K562 (cell line): Measurements from ENCODE around the gene UNC119. TPM values are rescaled to one million over a fixed set of nuclear protein-coding genes. Genes with fewer than 3 reads are reported as not detected.
A peak's percentile ranks its signal among the peaks of the same experiment; 100 is the strongest.

Experiments
- ASH1L ChIP-seq: fragments of 450-650 bp; IDR thresholded peaks from 2 replicates; pipeline ENCODE4 v1.6.1; 2018; ENCODE audit warnings: borderline replicate concordance, mild to moderate bottlenecking, low read depth; ENCODE audit not compliant: partially characterized antibody
- CBFA2T3 ChIP-seq: fragments of 450-650 bp; IDR thresholded peaks from 2 replicates; pipeline ENCODE4 v1.6.1; 2017
- EP300 ChIP-seq: IDR thresholded peaks from 2 replicates; pipeline ENCODE4 v1.6.1; 2012; ENCODE audit warnings: low read length, improper control_type of control experiment
- KLF10 ChIP-seq: fragments of 250-450 bp; sonication (Bioruptor Pico); IDR thresholded peaks from 2 replicates; pipeline ENCODE4 v1.6.1; 2021; ENCODE audit warnings: matching md5 sums
- MAFF ChIP-seq: IDR thresholded peaks from 2 replicates; pipeline ENCODE4 v1.6.1; 2012; ENCODE audit warnings: low read length, improper control_type of control experiment
- MTA2 ChIP-seq: fragments of 450-650 bp; IDR thresholded peaks from 2 replicates; pipeline ENCODE4 v1.6.1; 2016; ENCODE audit warnings: low read depth
- NFE2 ChIP-seq: IDR thresholded peaks from 2 replicates; pipeline ENCODE4 v1.6.1; 2014; ENCODE audit warnings: antibody characterized with exemption, low read depth
- SMARCE1 ChIP-seq: fragments of 450-650 bp; IDR thresholded peaks from 2 replicates; pipeline ENCODE4 v1.7.1; 2016; ENCODE audit warnings: mild to moderate bottlenecking
- SREBF2 ChIP-seq: sonication (generic); formaldehyde crosslinking; IDR thresholded peaks from 2 replicates; pipeline ENCODE4 v1.4.0; 2020; ENCODE audit warnings: mild to moderate bottlenecking, missing genetic modification reagents
- SRSF3 ChIP-seq: fragments of 200-400 bp; formaldehyde crosslinking; IDR thresholded peaks from 2 replicates; pipeline ENCODE4 v1.6.1; 2016; ENCODE audit warnings: mild to moderate bottlenecking, low read length, moderate library complexity; ENCODE audit not compliant: insufficient read depth
- ZEB2 ChIP-seq: fragments of 450-650 bp; IDR thresholded peaks from 2 replicates; pipeline ENCODE4 v1.6.1; 2016
- ZNF146 ChIP-seq: IDR thresholded peaks from one replicate; pipeline ENCODE4 v1.6.1; 2018; ENCODE audit warnings: missing compliant biosample characterization; ENCODE audit not compliant: unreplicated experiment
- ZNF316 ChIP-seq: fragments of 450-650 bp; IDR thresholded peaks from 2 replicates; pipeline ENCODE4 v1.6.1; 2016
- polyA plus RNA-seq, 8 experiments: library from polyadenylated mRNA; depleted of rRNA in 4 of 8; stranded (reverse) in 5 of 8; unstranded in 3 of 8; fragments of >200 nt; fragmentation: Nextera tagmentation in 2 of 8; fragmentation: Illumina TruSeq in 1 of 8; extraction: Ambion mirVana in 2 of 8; extraction: Trizol in 1 of 8; gene quantifications; 2 replicates each; pipeline versions ENCODE4 v1.2.1 to v1.2.3, GENCODE V29; 2011 to 2014; ENCODE audit warnings: inconsistent platforms in 1 of 8, missing spikeins in 1 of 8
- total RNA-seq, 7 experiments: library from RNA; depleted of rRNA in 6 of 7; stranded (reverse); fragments of >200 nt in 6 of 7; fragmentation: Illumina TruSeq in 2 of 7; extraction: Trizol in 2 of 7; gene quantifications; 2 replicates each; pipeline versions ENCODE4 v1.2.1 to v1.2.3, GENCODE V29; 2011 to 2021; ENCODE audit warnings: low replicate concordance in 1 of 7
- TF ChIP-seq, protein P1 (sequence below): fragments of 250-450 bp; sonication (Bioruptor Pico); IDR thresholded peaks from 2 replicates; pipeline ENCODE4 v1.9.0; 2021; ENCODE audit warnings: mild to moderate bottlenecking, inconsistent platforms
- TF ChIP-seq, protein P2 (sequence below): sonication (generic); formaldehyde crosslinking; IDR thresholded peaks from 2 replicates; pipeline ENCODE4 v1.8.0; 2022; ENCODE audit warnings: mild to moderate bottlenecking, missing genetic modification reagents
- TF ChIP-seq, protein P3 (sequence below), 2 experiments: fragments of 450-650 bp in 1 of 2; sonication (generic) in 1 of 2; formaldehyde crosslinking; conservative IDR thresholded peaks; 2 replicates each; pipeline versions ENCODE4 v1.4.0 to v1.8.1; 2020 to 2022; ENCODE audit warnings: mild to moderate bottlenecking in 1 of 2, missing genetic modification reagents in 1 of 2
- TF ChIP-seq, protein P4 (sequence below): sonication (generic); formaldehyde crosslinking; IDR thresholded peaks from 2 replicates; pipeline ENCODE4 v1.8.1; 2023; ENCODE audit warnings: mild to moderate bottlenecking, missing genetic modification reagents
- TF ChIP-seq, protein P5 (sequence below), 2 experiments: IDR thresholded peaks; 2 replicates each; pipeline ENCODE4 v1.6.1; 2012; ENCODE audit warnings: improper control_type of control experiment in 2 of 2, low read depth in 2 of 2, low read length in 2 of 2, borderline replicate concordance in 1 of 2

UNC119 gene
- total and polyA plus RNA-seq, 9 of the 15 experiments (the other 6 are each of a cell fraction or from before 2014, with no cell fraction given): 0.37 to 47.7 (median 16.3) TPM

DNA sequence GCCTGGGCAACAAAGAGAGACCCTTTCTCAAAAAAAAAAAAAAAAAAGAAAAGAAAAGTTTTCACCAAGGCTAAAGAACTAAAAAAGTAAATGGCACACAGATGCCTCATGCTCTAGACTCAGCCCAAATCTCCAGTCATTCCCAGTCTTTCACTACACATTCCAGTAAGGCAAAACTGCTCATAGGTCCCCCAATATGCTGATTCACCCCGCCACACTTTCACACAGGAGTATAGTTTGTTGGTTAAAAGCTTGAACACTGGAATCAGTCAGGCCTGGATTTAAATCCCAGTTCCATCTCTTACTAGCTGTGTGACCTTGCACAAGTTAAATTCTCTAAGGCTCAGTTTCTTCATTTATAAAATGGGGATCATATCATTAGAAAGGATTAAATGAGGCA lies 17.0 kb upstream of the UNC119 start (continued):
- TF ChIP-seq, protein P1, sequence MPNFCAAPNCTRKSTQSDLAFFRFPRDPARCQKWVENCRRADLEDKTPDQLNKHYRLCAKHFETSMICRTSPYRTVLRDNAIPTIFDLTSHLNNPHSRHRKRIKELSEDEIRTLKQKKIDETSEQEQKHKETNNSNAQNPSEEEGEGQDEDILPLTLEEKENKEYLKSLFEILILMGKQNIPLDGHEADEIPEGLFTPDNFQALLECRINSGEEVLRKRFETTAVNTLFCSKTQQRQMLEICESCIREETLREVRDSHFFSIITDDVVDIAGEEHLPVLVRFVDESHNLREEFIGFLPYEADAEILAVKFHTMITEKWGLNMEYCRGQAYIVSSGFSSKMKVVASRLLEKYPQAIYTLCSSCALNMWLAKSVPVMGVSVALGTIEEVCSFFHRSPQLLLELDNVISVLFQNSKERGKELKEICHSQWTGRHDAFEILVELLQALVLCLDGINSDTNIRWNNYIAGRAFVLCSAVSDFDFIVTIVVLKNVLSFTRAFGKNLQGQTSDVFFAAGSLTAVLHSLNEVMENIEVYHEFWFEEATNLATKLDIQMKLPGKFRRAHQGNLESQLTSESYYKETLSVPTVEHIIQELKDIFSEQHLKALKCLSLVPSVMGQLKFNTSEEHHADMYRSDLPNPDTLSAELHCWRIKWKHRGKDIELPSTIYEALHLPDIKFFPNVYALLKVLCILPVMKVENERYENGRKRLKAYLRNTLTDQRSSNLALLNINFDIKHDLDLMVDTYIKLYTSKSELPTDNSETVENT (CRISPR knock-in tag): no peak
- no peak for TF ChIP-seq EP300
- TF ChIP-seq KLF10 (CRISPR knock-in tag): no peak
- TF ChIP-seq, protein P2, sequence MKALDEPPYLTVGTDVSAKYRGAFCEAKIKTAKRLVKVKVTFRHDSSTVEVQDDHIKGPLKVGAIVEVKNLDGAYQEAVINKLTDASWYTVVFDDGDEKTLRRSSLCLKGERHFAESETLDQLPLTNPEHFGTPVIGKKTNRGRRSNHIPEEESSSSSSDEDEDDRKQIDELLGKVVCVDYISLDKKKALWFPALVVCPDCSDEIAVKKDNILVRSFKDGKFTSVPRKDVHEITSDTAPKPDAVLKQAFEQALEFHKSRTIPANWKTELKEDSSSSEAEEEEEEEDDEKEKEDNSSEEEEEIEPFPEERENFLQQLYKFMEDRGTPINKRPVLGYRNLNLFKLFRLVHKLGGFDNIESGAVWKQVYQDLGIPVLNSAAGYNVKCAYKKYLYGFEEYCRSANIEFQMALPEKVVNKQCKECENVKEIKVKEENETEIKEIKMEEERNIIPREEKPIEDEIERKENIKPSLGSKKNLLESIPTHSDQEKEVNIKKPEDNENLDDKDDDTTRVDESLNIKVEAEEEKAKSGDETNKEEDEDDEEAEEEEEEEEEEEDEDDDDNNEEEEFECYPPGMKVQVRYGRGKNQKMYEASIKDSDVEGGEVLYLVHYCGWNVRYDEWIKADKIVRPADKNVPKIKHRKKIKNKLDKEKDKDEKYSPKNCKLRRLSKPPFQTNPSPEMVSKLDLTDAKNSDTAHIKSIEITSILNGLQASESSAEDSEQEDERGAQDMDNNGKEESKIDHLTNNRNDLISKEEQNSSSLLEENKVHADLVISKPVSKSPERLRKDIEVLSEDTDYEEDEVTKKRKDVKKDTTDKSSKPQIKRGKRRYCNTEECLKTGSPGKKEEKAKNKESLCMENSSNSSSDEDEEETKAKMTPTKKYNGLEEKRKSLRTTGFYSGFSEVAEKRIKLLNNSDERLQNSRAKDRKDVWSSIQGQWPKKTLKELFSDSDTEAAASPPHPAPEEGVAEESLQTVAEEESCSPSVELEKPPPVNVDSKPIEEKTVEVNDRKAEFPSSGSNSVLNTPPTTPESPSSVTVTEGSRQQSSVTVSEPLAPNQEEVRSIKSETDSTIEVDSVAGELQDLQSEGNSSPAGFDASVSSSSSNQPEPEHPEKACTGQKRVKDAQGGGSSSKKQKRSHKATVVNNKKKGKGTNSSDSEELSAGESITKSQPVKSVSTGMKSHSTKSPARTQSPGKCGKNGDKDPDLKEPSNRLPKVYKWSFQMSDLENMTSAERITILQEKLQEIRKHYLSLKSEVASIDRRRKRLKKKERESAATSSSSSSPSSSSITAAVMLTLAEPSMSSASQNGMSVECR (CRISPR knock-in tag): no peak
- TF ChIP-seq NFE2: peak; percentile 88
- TF ChIP-seq MAFF: peak; percentile 48
- TF ChIP-seq ZNF146 (CRISPR knock-in tag): no peak
- 0 out of 2 replicates have a peak, but pooled peaks have one; percentile 33 for TF ChIP-seq SMARCE1
- no peak for TF ChIP-seq SREBF2 (CRISPR knock-in tag)
- no peak for TF ChIP-seq CBFA2T3
- TF ChIP-seq, protein P3, sequence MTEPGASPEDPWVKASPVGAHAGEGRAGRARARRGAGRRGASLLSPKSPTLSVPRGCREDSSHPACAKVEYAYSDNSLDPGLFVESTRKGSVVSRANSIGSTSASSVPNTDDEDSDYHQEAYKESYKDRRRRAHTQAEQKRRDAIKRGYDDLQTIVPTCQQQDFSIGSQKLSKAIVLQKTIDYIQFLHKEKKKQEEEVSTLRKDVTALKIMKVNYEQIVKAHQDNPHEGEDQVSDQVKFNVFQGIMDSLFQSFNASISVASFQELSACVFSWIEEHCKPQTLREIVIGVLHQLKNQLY (CRISPR knock-in tag; conservative IDR thresholded peaks at IDR 0.05): no peak
- no peak for TF ChIP-seq ASH1L
- TF ChIP-seq, protein P4, sequence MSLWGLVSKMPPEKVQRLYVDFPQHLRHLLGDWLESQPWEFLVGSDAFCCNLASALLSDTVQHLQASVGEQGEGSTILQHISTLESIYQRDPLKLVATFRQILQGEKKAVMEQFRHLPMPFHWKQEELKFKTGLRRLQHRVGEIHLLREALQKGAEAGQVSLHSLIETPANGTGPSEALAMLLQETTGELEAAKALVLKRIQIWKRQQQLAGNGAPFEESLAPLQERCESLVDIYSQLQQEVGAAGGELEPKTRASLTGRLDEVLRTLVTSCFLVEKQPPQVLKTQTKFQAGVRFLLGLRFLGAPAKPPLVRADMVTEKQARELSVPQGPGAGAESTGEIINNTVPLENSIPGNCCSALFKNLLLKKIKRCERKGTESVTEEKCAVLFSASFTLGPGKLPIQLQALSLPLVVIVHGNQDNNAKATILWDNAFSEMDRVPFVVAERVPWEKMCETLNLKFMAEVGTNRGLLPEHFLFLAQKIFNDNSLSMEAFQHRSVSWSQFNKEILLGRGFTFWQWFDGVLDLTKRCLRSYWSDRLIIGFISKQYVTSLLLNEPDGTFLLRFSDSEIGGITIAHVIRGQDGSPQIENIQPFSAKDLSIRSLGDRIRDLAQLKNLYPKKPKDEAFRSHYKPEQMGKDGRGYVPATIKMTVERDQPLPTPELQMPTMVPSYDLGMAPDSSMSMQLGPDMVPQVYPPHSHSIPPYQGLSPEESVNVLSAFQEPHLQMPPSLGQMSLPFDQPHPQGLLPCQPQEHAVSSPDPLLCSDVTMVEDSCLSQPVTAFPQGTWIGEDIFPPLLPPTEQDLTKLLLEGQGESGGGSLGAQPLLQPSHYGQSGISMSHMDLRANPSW: no peak
- no peak for TF ChIP-seq ZEB2
- TF ChIP-seq, protein P5, sequence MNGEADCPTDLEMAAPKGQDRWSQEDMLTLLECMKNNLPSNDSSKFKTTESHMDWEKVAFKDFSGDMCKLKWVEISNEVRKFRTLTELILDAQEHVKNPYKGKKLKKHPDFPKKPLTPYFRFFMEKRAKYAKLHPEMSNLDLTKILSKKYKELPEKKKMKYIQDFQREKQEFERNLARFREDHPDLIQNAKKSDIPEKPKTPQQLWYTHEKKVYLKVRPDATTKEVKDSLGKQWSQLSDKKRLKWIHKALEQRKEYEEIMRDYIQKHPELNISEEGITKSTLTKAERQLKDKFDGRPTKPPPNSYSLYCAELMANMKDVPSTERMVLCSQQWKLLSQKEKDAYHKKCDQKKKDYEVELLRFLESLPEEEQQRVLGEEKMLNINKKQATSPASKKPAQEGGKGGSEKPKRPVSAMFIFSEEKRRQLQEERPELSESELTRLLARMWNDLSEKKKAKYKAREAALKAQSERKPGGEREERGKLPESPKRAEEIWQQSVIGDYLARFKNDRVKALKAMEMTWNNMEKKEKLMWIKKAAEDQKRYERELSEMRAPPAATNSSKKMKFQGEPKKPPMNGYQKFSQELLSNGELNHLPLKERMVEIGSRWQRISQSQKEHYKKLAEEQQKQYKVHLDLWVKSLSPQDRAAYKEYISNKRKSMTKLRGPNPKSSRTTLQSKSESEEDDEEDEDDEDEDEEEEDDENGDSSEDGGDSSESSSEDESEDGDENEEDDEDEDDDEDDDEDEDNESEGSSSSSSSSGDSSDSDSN (IDR thresholded peaks at IDR 0.05; ENCODE audit: borderline replicate concordance in 1 of 2, low read depth in 2 of 2, low read length in 2 of 2): no peak
- TF ChIP-seq SRSF3: no peak
- TF ChIP-seq ZNF316: peak; percentile 76
- TF ChIP-seq MTA2: no peak
